IPS-NIHi7 (cell line): ENCODE data around the gene DCAF8.
"Not testable (repeated sequence)": the region's sequence is repeated elsewhere in the genome, so short reads cannot be mapped to it uniquely, and the experiment has no call there.

Experiments
- DNase-seq: peaks from one replicate; pipeline ENCODE4 v3.0.0; 2012; ENCODE audit warnings: mixed read lengths; ENCODE audit errors: extremely low spot score

The DCAF8 gene

GRCh38 chr1:160261893-160262794 is at the start of gene DCAF8:
TSS of gene DCAF8 (minus strand) at chr1:160262549. CDS start at chr1:160244008, 18,541 bp downstream.
- peak; percentile 98 for DNase-seq

- DNase-seq = no peak
Observed at GRCh38 chr1:160309571-160309970, 47.2 kb upstream of the DCAF8 start.

GRCh38 chr1:160309185-160309557 is 46.8 kb upstream of the DCAF8 start:
- DNase-seq = no peak

- no peak for DNase-seq
Observed at GRCh38 chr1:160308451-160309184, 46.3 kb upstream of the DCAF8 start.

GRCh38 chr1:160307118-160307791 is 44.9 kb upstream of the DCAF8 start:
- DNase-seq = peak; percentile 72

- DNase-seq = no peak
Observed at GRCh38 chr1:160300173-160300572, 37.8 kb upstream of the DCAF8 start.

GRCh38 chr1:160296036-160296435 is 33.7 kb upstream of the DCAF8 start:
- DNase-seq = no peak

- no peak for DNase-seq
Observed at GRCh38 chr1:160293020-160293968, 30.9 kb upstream of the DCAF8 start.

GRCh38 chr1:160291248-160292220 is 29.2 kb upstream of the DCAF8 start:
- peak; percentile 75 for DNase-seq

GRCh38 chr1:160287769-160288168 is 25.4 kb upstream of the DCAF8 start:
- not testable (repeated sequence) for DNase-seq

GRCh38 chr1:160285506-160285905 is 23.2 kb upstream of the DCAF8 start:
- no peak for DNase-seq

GRCh38 chr1:160284782-160285344 is 22.5 kb upstream of the DCAF8 start, which contains the start of gene PEX19:
TSS of gene PEX19 (minus strand) at chr1:160285133. CDS start at chr1:160285124, 9 bp downstream.
- peak; percentile 99 for DNase-seq

- DNase-seq = peak; percentile 40
Observed at GRCh38 chr1:160284220-160284781, 22.0 kb upstream of the DCAF8 start.

GRCh38 chr1:160282807-160283206 is 20.5 kb upstream of the DCAF8 start:
- DNase-seq = no peak

GRCh38 chr1:160277987-160278386 is 15.6 kb upstream of the DCAF8 start:
- DNase-seq = no peak

- no peak for DNase-seq
Observed at GRCh38 chr1:160277330-160277729, 15.0 kb upstream of the DCAF8 start.

- DNase-seq = no peak
Observed at GRCh38 chr1:160271025-160271424, 8.7 kb upstream of the DCAF8 start.

- no peak for DNase-seq
Observed at GRCh38 chr1:160267284-160267991, 5.1 kb upstream of the DCAF8 start.
